H9 (cell line): ENCODE data around the gene MYBPC2. TPM values are rescaled to one million over a fixed set of nuclear protein-coding genes. Genes with fewer than 3 reads are reported as not detected.

Experiments used
- DNase-seq: peaks from one replicate; pipeline ENCODE4 v3.0.0-alpha.2; 2017
- H2AFZ ChIP-seq: one replicate; pipeline ENCODE4 v1.6.1; 2013; ENCODE audit warnings: mild to moderate bottlenecking, low read length, control low read depth, moderate library complexity
- H2AK5ac ChIP-seq: 2 replicates; pipeline ENCODE4 v1.6.1; 2013; ENCODE audit warnings: low read length, control low read depth, mixed read lengths; ENCODE audit not compliant: insufficient read length
- H2BK120ac ChIP-seq: one replicate; pipeline ENCODE4 v1.6.1; 2013; ENCODE audit warnings: low read depth, mild to moderate bottlenecking, low read length, control low read depth, inconsistent platforms; ENCODE audit not compliant: poor library complexity, severe bottlenecking
- H2BK12ac ChIP-seq: 2 replicates; pipeline ENCODE4 v1.6.1; 2013; ENCODE audit warnings: low read length, control low read depth, mixed read lengths, low read depth; ENCODE audit not compliant: insufficient read length
- H2BK15ac ChIP-seq: 2 replicates; pipeline ENCODE4 v1.6.1; 2013; ENCODE audit warnings: low read depth, low read length, control low read depth
- H2BK20ac ChIP-seq: one replicate; pipeline ENCODE4 v1.6.1; 2013; ENCODE audit warnings: low read depth, mild to moderate bottlenecking, low read length, control low read depth, inconsistent platforms; ENCODE audit not compliant: poor library complexity, severe bottlenecking
- H2BK5ac ChIP-seq: 2 replicates; pipeline ENCODE4 v1.6.1; 2013; ENCODE audit warnings: low read length, control low read depth, mixed read lengths; ENCODE audit not compliant: insufficient read length
- H3K14ac ChIP-seq: 2 replicates; pipeline ENCODE4 v1.6.1; 2013; ENCODE audit warnings: low read length, control low read depth; ENCODE audit not compliant: insufficient read depth
- H3K18ac ChIP-seq: 2 replicates; pipeline ENCODE4 v1.6.1; 2013; ENCODE audit warnings: low read depth, mild to moderate bottlenecking, mixed read lengths, low read length, control low read depth; ENCODE audit not compliant: insufficient read length
- H3K23ac ChIP-seq: 2 replicates; pipeline ENCODE4 v1.6.1; 2013; ENCODE audit warnings: low read length, control low read depth, mixed read lengths, low read depth; ENCODE audit not compliant: insufficient read length
- H3K23me2 ChIP-seq: 2 replicates; pipeline ENCODE4 v1.6.1; 2013; ENCODE audit warnings: low read depth, mild to moderate bottlenecking, mixed read lengths, low read length, control low read depth; ENCODE audit not compliant: insufficient read length, poor library complexity, severe bottlenecking
- H3K27ac ChIP-seq: 2 replicates; pipeline ENCODE4 v1.5.1; 2013; ENCODE audit warnings: low read length, control low read depth, mixed read lengths, low read depth; ENCODE audit not compliant: insufficient read length
- H3K27me3 ChIP-seq: 2 replicates; pipeline ENCODE4 v1.6.1; 2013; ENCODE audit warnings: low read length, control low read depth, inconsistent platforms; ENCODE audit not compliant: insufficient read depth
- H3K4ac ChIP-seq: 2 replicates; pipeline ENCODE4 v1.6.1; 2013; ENCODE audit warnings: low read depth, mild to moderate bottlenecking, control low read depth, inconsistent platforms, low read length, moderate library complexity
- H3K4me1 ChIP-seq: 2 replicates; pipeline ENCODE4 v1.6.1; 2013; ENCODE audit warnings: low read length, control low read depth, inconsistent platforms; ENCODE audit not compliant: insufficient read depth
- H3K4me2 ChIP-seq: 2 replicates; pipeline ENCODE4 v1.6.1; 2013; ENCODE audit warnings: low read length, control low read depth, mixed read lengths; ENCODE audit not compliant: insufficient read length, insufficient read depth
- H3K56ac ChIP-seq: 2 replicates; pipeline ENCODE4 v1.6.1; 2013; ENCODE audit warnings: low read depth, mild to moderate bottlenecking, mixed read lengths, low read length, control low read depth; ENCODE audit not compliant: insufficient read length
- H3K79me1 ChIP-seq: 2 replicates; pipeline ENCODE4 v1.6.1; 2013; ENCODE audit warnings: low read depth, mild to moderate bottlenecking, moderate library complexity, low read length, control low read depth, inconsistent platforms; ENCODE audit not compliant: insufficient read depth, poor library complexity, severe bottlenecking
- H3K79me2 ChIP-seq: 2 replicates; pipeline ENCODE4 v1.6.1; 2013; ENCODE audit warnings: low read length, control low read depth, inconsistent platforms; ENCODE audit not compliant: insufficient read depth
- H3K9ac ChIP-seq: 2 replicates; pipeline ENCODE4 v1.6.1; 2013; ENCODE audit warnings: low read length, control low read depth, mixed read lengths; ENCODE audit not compliant: insufficient read length; ENCODE audit errors: extremely low read depth
- H3K9me3 ChIP-seq: one replicate; pipeline ENCODE4 v1.6.1; 2013; ENCODE audit warnings: low read depth, low read length, inconsistent platforms; ENCODE audit not compliant: control insufficient read depth
- H3T11ph ChIP-seq: one replicate; pipeline ENCODE4 v1.6.1; 2013; ENCODE audit warnings: mild to moderate bottlenecking, low read length, control low read depth, inconsistent platforms
- H4K20me1 ChIP-seq: one replicate; pipeline ENCODE4 v1.6.1; 2013; ENCODE audit not compliant: control insufficient read depth, insufficient read length, insufficient read depth
- H4K5ac ChIP-seq: 2 replicates; pipeline ENCODE4 v1.6.1; 2013; ENCODE audit warnings: low read depth, mild to moderate bottlenecking, mixed read lengths, low read length, control low read depth; ENCODE audit not compliant: insufficient read length
- H4K8ac ChIP-seq: replicated peaks from 2 replicates; pipeline ENCODE4 v1.6.1; 2013; ENCODE audit warnings: low read length, control low read depth, mixed read lengths, low read depth; ENCODE audit not compliant: insufficient read length
- H4K91ac ChIP-seq: 2 replicates; pipeline ENCODE4 v1.6.1; 2013; ENCODE audit warnings: low read depth, mild to moderate bottlenecking, moderate library complexity, mixed read lengths, low read length, control low read depth; ENCODE audit not compliant: insufficient read length
- H3K27ac Mint-ChIP-seq, 3 experiments: 2 replicates in 2 of 3; 3 replicates in 1 of 3; pipeline ENCODE4 v1.8.0; 2020 to 2021; ENCODE audit warnings: mixed read lengths in 3 of 3, mild to moderate bottlenecking in 1 of 3, moderate library complexity in 1 of 3
- H3K27me3 Mint-ChIP-seq: 2 replicates; pipeline ENCODE4 v1.8.0; 2021; ENCODE audit warnings: low read depth, mild to moderate bottlenecking, moderate library complexity, mixed read lengths
- H3K36me3 Mint-ChIP-seq, 3 experiments: 2 replicates in 2 of 3; 3 replicates in 1 of 3; pipeline ENCODE4 v1.8.0; 2020 to 2021; ENCODE audit warnings: low read depth in 3 of 3, mixed read lengths in 3 of 3; ENCODE audit not compliant: insufficient read depth in 1 of 3
- H3K4me1 Mint-ChIP-seq, 2 experiments: 2 replicates each; pipeline ENCODE4 v1.8.0; 2020; ENCODE audit warnings: mixed read lengths in 2 of 2
- H3K4me3 Mint-ChIP-seq, 2 experiments: 2 replicates in 1 of 2; 3 replicates in 1 of 2; pipeline ENCODE4 v1.8.0; 2020 to 2021; ENCODE audit warnings: mild to moderate bottlenecking in 2 of 2, mixed read lengths in 2 of 2, moderate library complexity in 1 of 2
- H3K9me3 Mint-ChIP-seq, 2 experiments: 2 replicates in 1 of 2; 3 replicates in 1 of 2; pipeline ENCODE4 v1.8.0; 2020; ENCODE audit warnings: mild to moderate bottlenecking in 2 of 2, mixed read lengths in 2 of 2, moderate library complexity in 1 of 2
- CTCF ChIP-seq: fragments of 200-600 bp; sonication (generic); conservative IDR thresholded peaks from 3 replicates; pipeline ENCODE4 v1.8.0; 2021; ENCODE audit warnings: antibody characterized with exemption, mild to moderate bottlenecking
- WGBS: extraction: QIAGEN DNeasy Blood & Tissue Kit; methylation state at CpG from one replicate; pipeline ENCODE4 v1.1.7; 2013; ENCODE audit warnings: missing lambda C conversion rate, low lambda C conversion rate, mixed read lengths; ENCODE audit not compliant: insufficient read length; ENCODE audit errors: extremely low coverage; 5-methylcytosine and 5-hydroxymethylcytosine counted together
- total RNA-seq: library from RNA; stranded (reverse); gene quantifications from 2 replicates; pipeline ENCODE4 v1.2.1, GENCODE V29; 2021

Gene MYBPC2
- total RNA-seq, 1 experiment from 2014 or later, result 4.9 TPM

- no peak overlapping the region for H3K27ac Mint-ChIP-seq
These were observed 19.2 kb upstream of the MYBPC2 start for GRCh38 chr19:50413531-50413930.

More at GRCh38 chr19:50413531-50413930, 19.2 kb upstream of the MYBPC2 start:
- H2BK12ac ChIP-seq, result no peak overlapping the region
- no peaks in the 10 kb centered on the region for H3K79me1 ChIP-seq
- no peaks in the 10 kb centered on the region for H3K9me3 ChIP-seq
- DNase-seq, result no peak
- no peak overlapping the region for H3K4me2 ChIP-seq
- H3K4me1 Mint-ChIP-seq, result peaks cover 7 to 13% of the 10 kb centered on the region in 2 experiments
- H2BK5ac ChIP-seq, result no peak overlapping the region
- no CpG with 5 or more reads among the region's 21 CpGs for WGBS
- peaks cover 3% of the 10 kb centered on the region for H3K23me2 ChIP-seq
- H3K27me3 Mint-ChIP-seq, result peaks cover 1% of the 10 kb centered on the region; the same call in 1 of the 2 replicates
- peaks cover 0 to 2% of the 10 kb centered on the region in 2 experiments; a peak in 2 of 5 replicates for H3K9me3 Mint-ChIP-seq
- H4K5ac ChIP-seq, result no peak overlapping the region
- H3T11ph ChIP-seq, result no peak overlapping the region
- H4K8ac ChIP-seq, result no peak overlapping the region
- H2BK120ac ChIP-seq, result no peak overlapping the region
- H2BK15ac ChIP-seq, result no peak overlapping the region
- no peak overlapping the region for H3K9ac ChIP-seq
- no peaks in the 10 kb centered on the region for H4K20me1 ChIP-seq
- no peak overlapping the region for H3K14ac ChIP-seq
- peaks cover 30 to 55% (median 45%) of the 10 kb centered on the region in 3 experiments for H3K36me3 Mint-ChIP-seq
- H3K79me2 ChIP-seq, result no peaks in the 10 kb centered on the region
- no peak overlapping the region for H4K91ac ChIP-seq
- H3K27ac ChIP-seq, result no peak overlapping the region
- no peak overlapping the region for H3K56ac ChIP-seq
- TF ChIP-seq CTCF, result no peak
- no peak overlapping the region for H2BK20ac ChIP-seq
- H2AK5ac ChIP-seq, result no peak overlapping the region
- H3K4me3 Mint-ChIP-seq, result no peak overlapping the region
- H3K18ac ChIP-seq, result no peak overlapping the region
- no peak overlapping the region for H3K23ac ChIP-seq
- H3K4me1 ChIP-seq, result no peaks in the 10 kb centered on the region
- no peak overlapping the region for H3K4ac ChIP-seq
- H2AFZ ChIP-seq, result no peak overlapping the region
- H3K27me3 ChIP-seq, result no peaks in the 10 kb centered on the region
